Breast epithelium (tissue), 4 donors: ENCODE data around the gene APEH. TPM values are rescaled to one million over a fixed set of nuclear protein-coding genes. Genes with fewer than 3 reads are reported as not detected.
A peak's percentile ranks its signal among the peaks of the same experiment; 100 is the strongest.
"Not testable (repeated sequence)": the region's sequence is repeated elsewhere in the genome, so short reads cannot be mapped to it uniquely, and the experiment has no call there.

Source experiments
- DNase-seq, 2 donors: peaks; one replicate each; pipeline ENCODE4 v3.0.0-alpha.2; 2019; ENCODE audit warnings: low spot score in 2 of 2
- H3K27ac ChIP-seq, 2 donors: fragments of 200-600 bp; sonication (generic) in 1 of 2; one replicate each; pipeline ENCODE4 v1.5.1; 2016 to 2019; ENCODE audit warnings: mild to moderate bottlenecking in 1 of 2
- H3K27me3 ChIP-seq, 2 donors: fragments of 200-600 bp; sonication (generic) in 1 of 2; one replicate each; pipeline versions ENCODE4 v1.5.1 to v1.6.0; 2017 to 2019; ENCODE audit warnings: control low read depth in 1 of 2, mild to moderate bottlenecking in 1 of 2
- H3K36me3 ChIP-seq: fragments of 200-600 bp; one replicate; pipeline ENCODE4 v1.5.1; 2019
- H3K4me1 ChIP-seq, 2 donors: fragments of 200-600 bp; sonication (generic); one replicate each; pipeline ENCODE4 v1.5.1; 2016 to 2019; ENCODE audit warnings: control low read depth in 1 of 2
- H3K4me3 ChIP-seq, 3 donors: fragments of 200-600 bp; sonication (generic); 1 replicate in 2 of 3; 2 replicates in 1 of 3; pipeline ENCODE4 v1.5.1; 2016 to 2019; ENCODE audit warnings: mild to moderate bottlenecking in 3 of 3, moderate library complexity in 2 of 3
- H3K9me3 ChIP-seq, 2 donors: fragments of 200-600 bp; sonication (generic) in 1 of 2; one replicate each; pipeline ENCODE4 v1.5.1; 2016 to 2019; ENCODE audit warnings: control low read depth in 1 of 2
- POLR2A ChIP-seq: fragments of 450-650 bp; IDR thresholded peaks from one replicate; pipeline ENCODE4 v1.6.1; 2016; ENCODE audit warnings: antibody characterized with exemption, mild to moderate bottlenecking, moderate library complexity
- POLR2AphosphoS5 ChIP-seq, 3 donors: sonication (generic); formaldehyde crosslinking; IDR thresholded peaks; one replicate each; pipeline ENCODE4 v1.6.1; 2017; ENCODE audit warnings: antibody characterized with exemption in 3 of 3
- intact Hi-C: fragments of 100-400 bp; cut with DNase I; formaldehyde crosslinking; loops from one replicate; pipeline ENCODE4 v1.15.1; 2023; ENCODE audit warnings: low total_unique reads
- total RNA-seq, 3 donors: library from RNA; depleted of rRNA; stranded (reverse); fragments of >200 nt; gene quantifications; one replicate each; pipeline ENCODE4 v1.1.0, GENCODE V29; 2016
- TF ChIP-seq, protein P1 (sequence below), 3 donors: fragments of 450-650 bp; IDR thresholded peaks; one replicate each; pipeline ENCODE4 v1.5.1; 2016 to 2017; ENCODE audit warnings: antibody characterized with exemption in 3 of 3, mild to moderate bottlenecking in 3 of 3, moderate library complexity in 3 of 3

APEH gene
- total RNA-seq, 3 donors from 2014 or later, result 69.5 to 80.0 (median 70.1) TPM

DNA sequence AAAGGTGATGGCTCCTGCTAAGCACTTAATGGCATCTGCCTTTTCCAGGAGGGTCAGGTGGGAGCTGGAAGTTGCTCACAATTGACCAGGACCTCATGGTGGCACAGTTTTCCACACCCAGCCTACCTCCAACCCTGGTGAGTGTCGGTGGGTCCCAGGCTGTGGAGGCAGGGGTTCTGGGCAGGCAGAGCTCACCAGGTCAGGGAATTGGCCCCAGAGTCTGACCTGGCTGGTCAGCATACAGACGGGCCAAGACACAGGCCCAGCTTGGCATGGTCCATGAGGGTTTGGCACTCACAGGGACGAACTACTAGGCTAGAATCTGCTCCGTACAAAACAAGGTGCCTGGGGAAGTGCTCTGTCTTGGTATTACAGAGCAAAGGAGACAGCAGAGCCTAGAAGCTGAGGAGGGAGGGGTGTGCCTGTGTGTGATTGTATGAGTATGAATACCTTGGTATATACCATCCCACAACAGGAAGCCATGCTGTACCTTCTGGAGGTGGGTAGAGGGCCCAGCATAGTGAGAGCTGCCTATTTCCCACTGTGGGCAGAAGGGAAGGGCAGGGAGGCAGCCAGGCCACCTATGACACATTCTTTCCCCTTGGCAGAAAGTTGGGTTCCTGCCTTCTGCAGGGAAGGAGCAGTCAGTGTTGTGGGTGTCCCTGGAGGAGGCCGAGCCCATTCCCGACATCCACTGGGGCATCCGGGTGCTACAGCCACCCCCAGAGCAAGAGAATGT lies 6.5 kb downstream of the APEH start:
- Histone ChIP-seq H3K4me1 (no peaks in the 10 kb centered on the region), H3K27ac (no peak overlapping the region), H3K4me3 (no peak overlapping the region), H3K36me3 (peaks cover 8% of the 10 kb centered on the region), H3K27me3 (no peaks in the 10 kb centered on the region), H3K9me3 (no peaks in the 10 kb centered on the region)
- DNase-seq, result no peak
- intact Hi-C loops, result no loop called here
- TF ChIP-seq, protein P1, sequence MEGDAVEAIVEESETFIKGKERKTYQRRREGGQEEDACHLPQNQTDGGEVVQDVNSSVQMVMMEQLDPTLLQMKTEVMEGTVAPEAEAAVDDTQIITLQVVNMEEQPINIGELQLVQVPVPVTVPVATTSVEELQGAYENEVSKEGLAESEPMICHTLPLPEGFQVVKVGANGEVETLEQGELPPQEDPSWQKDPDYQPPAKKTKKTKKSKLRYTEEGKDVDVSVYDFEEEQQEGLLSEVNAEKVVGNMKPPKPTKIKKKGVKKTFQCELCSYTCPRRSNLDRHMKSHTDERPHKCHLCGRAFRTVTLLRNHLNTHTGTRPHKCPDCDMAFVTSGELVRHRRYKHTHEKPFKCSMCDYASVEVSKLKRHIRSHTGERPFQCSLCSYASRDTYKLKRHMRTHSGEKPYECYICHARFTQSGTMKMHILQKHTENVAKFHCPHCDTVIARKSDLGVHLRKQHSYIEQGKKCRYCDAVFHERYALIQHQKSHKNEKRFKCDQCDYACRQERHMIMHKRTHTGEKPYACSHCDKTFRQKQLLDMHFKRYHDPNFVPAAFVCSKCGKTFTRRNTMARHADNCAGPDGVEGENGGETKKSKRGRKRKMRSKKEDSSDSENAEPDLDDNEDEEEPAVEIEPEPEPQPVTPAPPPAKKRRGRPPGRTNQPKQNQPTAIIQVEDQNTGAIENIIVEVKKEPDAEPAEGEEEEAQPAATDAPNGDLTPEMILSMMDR (IDR thresholded peaks at IDR 0.05), result no peak
- TF ChIP-seq POLR2AphosphoS5 (IDR thresholded peaks at IDR 0.05) (no peak), POLR2A (no peak)

DNA sequence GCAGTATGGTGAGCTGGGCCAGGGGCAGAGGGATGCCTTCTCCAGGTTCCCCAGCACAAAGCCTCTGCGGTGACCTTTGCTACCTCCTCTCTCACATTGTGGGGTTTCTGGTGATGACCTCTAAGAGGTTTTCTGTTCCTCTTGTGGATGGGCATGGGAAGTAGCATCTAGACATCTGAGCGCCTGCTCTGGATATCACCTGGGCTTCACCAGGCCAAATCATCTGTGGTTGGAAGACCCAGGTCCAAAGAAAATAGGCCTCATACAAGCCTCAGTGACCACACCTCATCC lies 7.0 kb downstream of the APEH start:
- H3K27me3 ChIP-seq, result no peaks in the 10 kb centered on the region
- no peaks in the 10 kb centered on the region for H3K9me3 ChIP-seq
- H3K4me1 ChIP-seq, result no peaks in the 10 kb centered on the region
- intact Hi-C loops, result no loop called here
- no peak for DNase-seq
- TF ChIP-seq, protein P1 (IDR thresholded peaks at IDR 0.05), result no peak
- TF ChIP-seq POLR2AphosphoS5 (IDR thresholded peaks at IDR 0.05) (no peak), POLR2A (no peak)
- H3K36me3 ChIP-seq, result peaks cover 8% of the 10 kb centered on the region
- no peak overlapping the region for H3K27ac ChIP-seq
- H3K4me3 ChIP-seq, result no peak overlapping the region

DNA sequence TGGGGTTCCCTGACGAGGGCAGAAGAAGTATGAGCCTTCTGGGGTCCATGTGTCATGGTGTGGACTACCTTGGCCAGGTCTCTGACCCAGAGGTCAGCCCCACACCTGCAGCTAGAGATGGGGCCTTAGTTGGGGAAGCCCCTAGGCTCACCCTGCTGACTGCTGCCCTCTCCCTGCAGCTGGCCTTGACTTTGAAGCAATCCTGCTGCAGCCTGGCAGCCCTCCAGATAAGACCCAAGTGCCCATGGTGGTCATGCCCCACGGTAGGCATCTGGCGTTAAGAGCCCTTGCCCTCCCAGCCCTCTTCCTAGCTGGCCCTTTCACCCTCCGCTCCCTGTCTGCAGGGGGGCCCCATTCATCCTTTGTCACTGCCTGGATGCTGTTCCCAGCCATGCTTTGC lies 7.4 kb downstream of the APEH start:
- peaks cover 8% of the 10 kb centered on the region for H3K36me3 ChIP-seq
- no peak overlapping the region for H3K27ac ChIP-seq
- no peaks in the 10 kb centered on the region for H3K27me3 ChIP-seq
- intact Hi-C loops, result no loop called here
- TF ChIP-seq, protein P1 (IDR thresholded peaks at IDR 0.05), result no peak
- no peak for TF ChIP-seq POLR2AphosphoS5 (IDR thresholded peaks at IDR 0.05)
- TF ChIP-seq POLR2A, result no peak
- no peaks in the 10 kb centered on the region for H3K4me1 ChIP-seq
- H3K9me3 ChIP-seq, result no peaks in the 10 kb centered on the region
- DNase-seq, result no peak
- no peak overlapping the region for H3K4me3 ChIP-seq

DNA sequence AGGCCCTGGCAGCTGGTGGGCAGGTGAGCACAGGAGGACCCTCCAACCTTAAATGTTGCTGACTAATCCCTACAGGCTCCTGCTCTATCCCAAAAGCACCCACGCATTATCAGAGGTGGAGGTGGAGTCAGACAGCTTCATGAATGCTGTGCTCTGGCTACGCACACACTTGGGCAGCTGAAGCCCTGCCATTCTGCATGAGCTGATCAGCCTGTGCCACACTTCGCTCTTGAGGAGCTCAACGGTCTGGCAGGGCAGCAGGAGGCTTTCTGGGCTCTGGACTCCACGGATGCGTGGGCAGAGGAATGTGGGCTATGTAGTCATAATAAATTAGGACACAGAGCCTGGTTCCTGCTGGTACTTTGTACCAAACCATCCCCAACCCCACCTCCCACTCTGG lies 9.0 kb downstream of the APEH start:
- Histone ChIP-seq H3K4me3 (no peak overlapping the region), H3K27ac (no peak overlapping the region), H3K36me3 (peaks cover 8% of the 10 kb centered on the region), H3K9me3 (no peaks in the 10 kb centered on the region), H3K27me3 (no peaks in the 10 kb centered on the region), H3K4me1 (no peaks in the 10 kb centered on the region)
- no peak for DNase-seq
- intact Hi-C loops, result no loop called here
- TF ChIP-seq POLR2A (no peak), POLR2AphosphoS5 (IDR thresholded peaks at IDR 0.05) (no peak)
- TF ChIP-seq, protein P1 (IDR thresholded peaks at IDR 0.05), result no peak

DNA sequence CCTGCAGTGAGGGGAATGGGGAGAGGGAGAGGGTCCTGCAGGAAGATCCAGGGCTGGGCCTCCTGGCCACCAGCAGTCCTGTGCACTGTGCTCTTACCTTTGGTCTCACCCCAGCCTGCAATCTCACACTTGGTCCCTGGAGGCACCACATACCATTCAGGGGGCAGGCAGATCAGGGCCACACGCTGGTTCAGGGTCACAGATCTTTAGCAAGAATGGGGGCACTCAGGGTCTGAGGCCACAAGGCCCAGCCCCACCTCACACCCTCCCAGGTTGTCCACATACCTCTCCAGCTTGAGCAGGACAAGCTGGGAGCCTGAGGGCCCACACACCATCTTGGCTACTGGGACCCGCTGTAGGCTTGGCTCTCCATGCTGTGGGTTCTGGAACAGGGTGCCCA lies 10.3 kb downstream of the APEH start:
- H3K27ac ChIP-seq, DNase-seq, intact Hi-C loops, H3K9me3 ChIP-seq, H3K4me3 ChIP-seq, H3K27me3 ChIP-seq, H3K4me1 ChIP-seq, H3K36me3 ChIP-seq: not testable (repeated sequence)

DNA sequence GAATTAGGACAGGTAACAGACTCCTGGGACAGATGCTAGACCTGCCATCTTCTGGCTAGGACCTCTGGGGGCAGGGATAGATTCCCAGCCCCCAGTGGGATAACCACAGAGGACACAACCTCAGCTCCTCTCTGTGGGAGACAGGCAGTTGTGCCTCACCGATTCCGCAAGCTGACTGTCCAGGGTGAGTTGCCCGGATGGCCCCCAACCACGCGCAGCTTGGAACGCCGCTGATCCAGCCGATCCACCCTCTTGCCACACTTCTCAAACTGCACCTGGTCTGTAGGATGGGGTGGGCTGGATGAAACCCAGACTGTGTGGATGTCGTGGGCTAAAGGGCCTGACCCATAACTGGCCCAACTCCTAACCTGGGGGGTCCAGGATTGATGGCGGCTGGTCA lies 11.0 kb downstream of the APEH start:
- H3K27me3 ChIP-seq, intact Hi-C loops, H3K4me1 ChIP-seq, H3K36me3 ChIP-seq, H3K9me3 ChIP-seq, H3K4me3 ChIP-seq, DNase-seq, H3K27ac ChIP-seq: not testable (repeated sequence)

DNA sequence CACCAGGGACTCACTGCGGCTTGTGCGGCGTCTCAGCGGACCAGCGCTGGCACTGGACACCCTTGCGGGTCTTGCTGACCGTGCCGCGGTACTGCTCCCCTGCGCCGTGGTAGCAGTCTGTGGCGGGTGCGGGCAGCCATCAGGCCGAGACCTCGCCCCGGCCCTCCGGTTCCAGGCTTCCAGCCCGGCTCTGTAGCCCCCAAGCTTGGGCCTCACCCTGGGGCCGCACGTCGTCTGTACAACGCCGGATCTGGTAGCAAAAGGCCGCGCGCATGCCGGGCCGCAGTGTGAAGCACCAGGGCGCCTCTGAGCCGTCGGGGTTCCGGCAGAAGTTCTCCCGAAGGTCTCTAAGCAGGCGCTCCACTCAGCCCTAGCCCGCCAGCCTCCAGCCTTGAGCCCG lies 11.7 kb downstream of the APEH start:
- H3K36me3 ChIP-seq, intact Hi-C loops, DNase-seq, H3K27me3 ChIP-seq, H3K4me1 ChIP-seq, H3K9me3 ChIP-seq: not testable (repeated sequence)
- peak overlapping the region in 2 of 3 donors; percentile 54 to 66 for H3K4me3 ChIP-seq
- peak overlapping the region in 1 of 2 donors; percentile 68 for H3K27ac ChIP-seq

DNA sequence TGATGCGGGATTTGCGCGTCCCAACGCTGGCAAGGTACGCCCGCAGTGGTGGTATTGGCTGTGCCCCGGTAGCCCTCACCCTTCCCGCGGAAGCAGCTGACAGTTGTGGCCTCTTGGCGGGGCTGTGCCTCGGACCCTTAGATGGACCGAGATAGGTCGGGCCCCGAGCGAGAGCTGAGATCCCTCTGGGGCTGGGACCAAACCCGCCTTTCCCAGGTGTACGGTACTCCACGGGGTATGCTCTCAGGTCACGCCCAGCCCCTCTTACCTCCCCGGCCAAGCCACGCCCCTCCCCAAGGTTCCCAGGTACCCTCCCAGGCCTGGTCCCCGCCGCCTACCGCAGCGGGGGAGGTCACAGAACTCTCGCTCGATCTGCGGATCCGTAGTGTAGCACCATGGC lies 12.2 kb downstream of the APEH start:
- Histone ChIP-seq H3K27ac (peak overlapping the region; percentile 52 to 68), H3K4me3 (peak overlapping the region; percentile 15 to 66 (median 54))
- H3K27me3 ChIP-seq, H3K36me3 ChIP-seq, H3K9me3 ChIP-seq, intact Hi-C loops, H3K4me1 ChIP-seq: not testable (repeated sequence)
- DNase-seq, result peak; percentile 55 to 76

DNA sequence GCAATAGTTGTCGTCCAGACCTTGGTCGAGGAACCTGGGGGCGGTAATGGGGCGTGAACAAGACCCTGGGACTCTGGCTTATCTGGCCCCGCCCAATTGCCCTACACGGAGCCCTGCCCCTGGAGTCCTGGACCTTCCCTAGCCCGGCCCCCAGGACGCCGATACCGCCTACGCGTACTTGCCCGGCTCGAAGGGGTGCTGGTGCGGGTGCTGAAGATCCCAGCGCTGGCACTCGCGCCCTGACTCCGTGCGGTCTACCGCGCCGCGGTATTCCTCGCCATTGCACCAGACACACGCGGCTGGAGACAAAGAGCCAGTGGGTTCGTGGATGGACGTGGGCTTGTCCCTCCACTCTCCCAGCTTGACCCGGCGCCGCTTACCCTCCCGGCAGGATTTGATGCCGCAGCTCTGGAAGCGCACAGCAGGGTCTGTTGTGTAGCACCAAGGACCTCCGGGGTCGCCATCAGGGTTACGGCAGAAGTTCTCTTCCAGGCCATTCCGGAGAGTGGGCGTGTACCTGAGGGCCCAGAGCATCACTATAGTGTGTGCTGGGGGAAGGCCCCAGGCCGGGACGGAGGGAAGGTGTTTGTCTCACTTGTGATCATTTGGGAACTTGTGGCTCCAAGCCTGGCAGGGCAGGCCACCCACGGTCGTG lies 12.7 kb downstream of the APEH start:
- DNase-seq, result peak; percentile 56 to 58
- H3K4me1 ChIP-seq, intact Hi-C loops, H3K9me3 ChIP-seq, H3K36me3 ChIP-seq, H3K27me3 ChIP-seq: not testable (repeated sequence)
- H3K27ac ChIP-seq, result peak overlapping the region; percentile 52 to 68
- H3K4me3 ChIP-seq, result peak overlapping the region; percentile 15 to 66 (median 54)
